OCI-LY7 (cell line): Measurements from ENCODE around the gene GOLGA8A.

Experiments used
- CTCF ChIP-seq: fragments of 200-600 bp; sonication (generic); conservative IDR thresholded peaks from 2 replicates; pipeline ENCODE4 v1.5.1; 2014; ENCODE audit warnings: mild to moderate bottlenecking, antibody characterized with exemption, low read length, moderate library complexity, mixed read lengths
- EZH2phosphoT487 ChIP-seq: fragments of 200-600 bp; sonication (generic); IDR thresholded peaks from 2 replicates; pipeline ENCODE4 v1.6.1; 2018; ENCODE audit warnings: low read depth, borderline replicate concordance, mild to moderate bottlenecking, mixed run types, antibody characterized with exemption, low read length, moderate library complexity, mixed read lengths

GRCh38 chr15:34436956-34437442 is 609 bp downstream of the GOLGA8A start:
- TF ChIP-seq CTCF (no peak), EZH2phosphoT487 (no peak)
